T47D (cell line): ENCODE results near the gene SPIRE2.
"Not testable (repeated sequence)": the region's sequence is repeated elsewhere in the genome, so short reads cannot be mapped to it uniquely, and the experiment has no call there.

Experiments used
- DNase-seq, 2 experiments: peaks; one replicate each; pipeline versions ENCODE4 v3.0.0 to v3.0.0-alpha.2; 2011 to 2012; ENCODE audit warnings: low read depth in 1 of 2, low spot score in 1 of 2
- JUND ChIP-seq: IDR thresholded peaks from 2 replicates; pipeline ENCODE4 v1.6.1; 2012; ENCODE audit warnings: low read depth
- in situ Hi-C: cut with HindIII; loops from 2 replicates; pipeline ENCODE4 v1.10.0; 2016; ENCODE audit warnings: low sequenced_read_pairs, low pct_unique_long_range_greater_than_20kb

Gene SPIRE2

DNA sequence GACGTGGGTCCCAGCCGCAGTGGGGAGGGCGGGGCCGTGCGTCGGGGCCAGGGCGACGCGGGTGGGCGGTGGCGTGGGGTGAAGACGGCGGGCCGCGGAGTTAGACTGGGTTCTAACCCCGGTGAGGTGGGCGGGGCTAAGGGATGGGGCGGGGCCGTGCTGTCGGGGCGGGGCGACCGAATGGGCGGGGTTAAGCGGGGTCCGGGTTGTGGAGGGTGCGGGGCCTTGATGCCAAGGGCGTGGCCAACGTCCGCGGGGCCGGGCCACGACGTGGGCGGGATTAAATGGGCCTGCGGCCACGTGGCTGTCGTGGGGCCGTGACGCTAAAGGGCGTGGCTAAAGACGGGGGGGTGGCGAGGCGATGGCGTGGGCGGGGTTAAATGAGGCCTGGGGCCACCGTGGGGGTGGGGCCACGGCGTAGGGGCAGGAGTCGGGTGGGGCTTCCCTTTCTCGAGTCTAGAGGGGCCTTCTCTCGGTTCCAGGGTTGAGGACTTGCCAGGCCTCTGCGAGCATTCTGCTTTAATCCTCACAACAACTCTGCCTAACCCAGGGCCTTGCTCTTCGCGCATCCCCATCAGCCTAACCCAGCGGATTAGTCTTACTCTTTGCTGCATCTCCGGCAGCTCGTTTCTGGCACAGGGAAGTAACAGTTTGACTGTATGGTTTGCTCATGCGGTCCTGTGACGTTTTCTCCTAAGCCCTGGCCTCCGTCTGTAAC lies 45.9 kb downstream of the SPIRE2 start:
- in situ Hi-C loops, result no loop called here
- no peak for TF ChIP-seq JUND
- DNase-seq, result peak; percentile 92 to 98

DNA sequence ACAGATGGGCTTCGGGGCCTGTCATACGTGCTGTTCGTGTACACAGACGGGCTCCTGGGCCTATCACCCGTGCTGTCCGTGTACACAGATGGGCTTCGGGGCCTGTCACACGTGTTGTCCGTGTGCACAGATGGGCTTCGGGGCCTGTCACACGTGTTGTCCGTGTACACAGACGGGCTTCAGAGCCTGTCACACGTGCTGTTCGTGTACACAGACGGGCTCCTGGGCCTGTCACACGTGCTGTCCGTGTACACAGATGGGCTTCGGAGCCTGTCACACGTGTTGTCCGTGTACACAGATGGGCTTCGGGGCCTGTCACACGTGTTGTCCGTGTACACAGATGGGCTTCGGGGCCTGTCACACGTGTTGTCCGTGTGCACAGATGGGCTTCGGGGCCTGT lies 50.8 kb downstream of the SPIRE2 start:
- DNase-seq, in situ Hi-C loops: not testable (repeated sequence)

DNA sequence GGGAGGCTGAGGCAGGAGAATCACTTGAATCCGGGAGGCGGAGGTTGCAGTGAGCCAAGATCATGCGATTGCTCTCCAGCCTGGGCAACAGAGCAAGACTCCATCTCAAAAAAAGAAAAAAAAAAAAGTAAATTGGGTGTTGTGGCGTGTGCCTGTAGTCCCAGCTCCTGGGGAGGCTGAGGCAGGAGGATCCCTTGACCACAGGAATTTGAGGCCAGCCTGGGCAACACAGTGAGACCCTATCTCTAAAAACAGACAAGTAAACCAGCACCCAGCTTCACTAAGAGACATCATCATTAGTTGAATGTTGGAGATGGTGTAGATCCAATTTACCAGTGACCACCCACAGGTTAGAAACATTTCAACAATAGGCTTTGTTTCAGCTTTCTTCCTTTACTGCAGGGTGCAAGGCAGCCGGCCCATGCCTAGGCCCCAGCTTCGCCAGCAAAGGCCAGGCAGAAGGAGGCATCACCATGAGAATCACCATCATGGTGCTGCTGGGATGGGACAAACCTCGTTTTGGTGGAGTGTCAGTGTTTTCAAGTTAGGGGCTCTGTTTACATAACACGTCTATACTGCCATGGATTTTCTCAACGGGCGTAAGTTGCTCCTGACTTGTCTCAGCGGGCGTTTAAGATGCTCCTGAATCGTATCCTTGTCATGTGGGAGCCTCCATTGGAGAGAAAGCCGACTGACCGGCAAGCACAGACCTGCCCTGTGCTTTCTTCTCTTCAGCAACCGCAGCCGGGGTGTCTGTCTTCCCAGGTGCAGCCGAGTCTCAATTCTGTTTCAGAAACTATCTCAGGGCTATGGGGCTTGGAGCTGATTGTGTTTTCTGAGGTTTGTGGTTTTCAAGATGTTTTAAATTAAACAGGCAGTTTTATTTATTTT lies 52.4 kb downstream of the SPIRE2 start:
- in situ Hi-C loops, result no loop called here
- no peak for DNase-seq
- no peak for TF ChIP-seq JUND

DNA sequence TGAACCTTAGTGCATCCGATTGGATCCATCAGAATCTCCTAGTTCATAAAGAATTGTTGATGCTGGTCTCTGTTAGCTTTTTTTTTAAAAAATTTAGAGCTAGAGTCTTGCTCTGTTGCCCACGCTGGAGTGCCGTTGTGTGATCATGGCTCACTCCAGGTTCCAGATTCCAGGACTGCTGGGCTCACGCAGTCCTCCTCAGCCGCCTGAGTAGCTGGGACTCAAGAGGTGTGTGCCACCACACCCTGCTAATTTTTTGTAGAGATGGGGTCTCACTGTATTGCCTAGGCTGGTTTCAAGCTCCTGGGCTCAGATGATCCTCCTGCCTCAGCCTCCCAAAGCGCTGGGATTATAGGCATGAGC lies 53.1 kb downstream of the SPIRE2 start:
- no peak for DNase-seq
- TF ChIP-seq JUND, result no peak
- in situ Hi-C loops, result no loop called here

DNA sequence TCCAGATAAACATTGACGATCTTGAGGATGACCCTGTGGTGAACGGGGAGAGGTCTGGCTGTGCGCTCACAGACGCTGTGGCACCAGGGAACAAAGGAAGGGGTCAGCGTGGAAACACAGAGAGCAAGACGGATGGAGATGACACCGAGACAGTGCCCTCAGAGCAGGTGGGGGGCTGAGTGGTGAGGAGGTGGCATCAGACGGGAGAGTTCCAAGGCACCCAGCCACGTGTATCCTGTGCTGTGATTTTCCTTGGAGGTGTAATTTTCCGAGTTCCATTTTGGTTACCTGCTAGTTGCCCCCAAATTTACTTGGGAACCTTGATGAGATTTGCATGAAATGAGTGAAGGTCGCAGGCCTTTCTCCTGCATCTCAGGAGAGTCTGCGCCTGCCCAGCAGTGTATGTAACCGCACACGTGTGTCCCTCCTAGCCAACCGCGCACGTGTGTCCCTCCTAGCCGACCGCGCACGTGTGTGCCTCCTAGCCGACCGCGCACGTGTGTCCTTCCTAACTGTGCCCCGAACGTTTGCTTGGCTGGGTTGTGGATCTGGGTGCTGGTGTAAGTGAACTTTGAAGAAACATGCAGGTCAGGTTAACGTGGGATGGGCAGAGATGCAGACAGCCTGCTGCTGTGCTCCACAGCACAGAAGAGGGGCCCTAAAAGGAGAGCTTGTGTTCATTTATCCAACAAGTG lies 55.2 kb downstream of the SPIRE2 start:
- DNase-seq, result no peak
- in situ Hi-C loops, result no loop called here
- no peak for TF ChIP-seq JUND

DNA sequence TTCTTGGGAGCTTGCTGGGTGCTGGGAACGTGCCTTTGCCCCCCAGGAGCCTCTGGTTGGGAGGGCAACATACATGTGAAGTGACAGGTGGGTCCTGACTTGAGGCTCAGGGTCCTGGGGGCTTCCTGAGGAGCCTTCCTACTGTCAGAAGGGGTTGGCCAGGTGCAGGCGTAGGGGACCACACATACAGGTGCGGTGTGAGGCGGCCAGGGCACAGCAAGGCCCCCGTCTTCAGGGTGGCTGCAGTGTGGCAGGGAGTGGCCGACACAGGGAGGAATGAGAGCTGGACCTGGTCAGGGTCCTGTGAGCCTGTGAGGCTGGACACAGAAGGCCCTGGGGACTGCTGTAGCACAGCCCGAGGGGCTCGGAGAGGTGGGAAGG lies 55.8 kb downstream of the SPIRE2 start:
- in situ Hi-C loops, result no loop called here
- DNase-seq, result no peak
- TF ChIP-seq JUND, result no peak

DNA sequence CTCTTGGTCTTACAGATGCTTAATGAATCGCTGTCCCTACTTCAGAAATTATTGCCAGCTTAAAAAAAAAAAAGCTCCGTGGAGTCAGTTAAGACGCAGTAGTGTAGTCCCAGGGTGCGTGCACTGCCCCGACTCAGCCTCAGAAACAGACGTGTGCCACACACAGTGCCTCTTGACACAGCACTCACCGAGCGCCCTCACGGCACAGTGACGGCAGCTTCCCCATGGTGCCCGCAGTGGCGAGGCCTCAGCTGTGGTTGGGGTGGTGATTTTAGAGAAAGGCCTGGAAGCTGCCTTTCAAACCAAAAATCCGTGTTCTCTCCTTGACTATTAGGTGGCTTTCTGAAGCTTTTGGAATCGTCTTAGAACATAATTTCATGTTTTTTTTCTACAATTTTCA lies 59.0 kb downstream of the SPIRE2 start:
- no peak for DNase-seq
- no peak for TF ChIP-seq JUND
- in situ Hi-C loops, result no loop called here

DNA sequence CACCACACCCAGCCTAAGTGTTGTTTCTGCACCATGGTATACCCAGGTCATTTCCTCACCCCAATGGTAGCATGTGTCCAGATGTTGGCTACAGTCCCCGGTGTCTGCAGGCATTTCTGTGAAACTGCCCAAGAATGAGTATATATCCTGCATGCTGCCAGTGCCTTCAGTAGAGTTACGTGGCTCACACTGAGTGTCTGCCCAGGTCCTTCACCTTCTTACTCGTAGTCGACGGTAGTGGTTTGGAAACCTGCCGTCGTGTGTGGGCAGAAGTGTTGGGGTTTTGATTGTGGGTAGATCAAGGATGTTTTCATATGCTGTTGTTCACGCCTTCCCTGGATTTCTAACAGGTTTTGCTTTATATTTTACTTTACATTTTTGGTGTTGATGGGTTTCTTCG lies 61.9 kb downstream of the SPIRE2 start:
- no peak for DNase-seq
- TF ChIP-seq JUND, result no peak
- in situ Hi-C loops, result no loop called here

DNA sequence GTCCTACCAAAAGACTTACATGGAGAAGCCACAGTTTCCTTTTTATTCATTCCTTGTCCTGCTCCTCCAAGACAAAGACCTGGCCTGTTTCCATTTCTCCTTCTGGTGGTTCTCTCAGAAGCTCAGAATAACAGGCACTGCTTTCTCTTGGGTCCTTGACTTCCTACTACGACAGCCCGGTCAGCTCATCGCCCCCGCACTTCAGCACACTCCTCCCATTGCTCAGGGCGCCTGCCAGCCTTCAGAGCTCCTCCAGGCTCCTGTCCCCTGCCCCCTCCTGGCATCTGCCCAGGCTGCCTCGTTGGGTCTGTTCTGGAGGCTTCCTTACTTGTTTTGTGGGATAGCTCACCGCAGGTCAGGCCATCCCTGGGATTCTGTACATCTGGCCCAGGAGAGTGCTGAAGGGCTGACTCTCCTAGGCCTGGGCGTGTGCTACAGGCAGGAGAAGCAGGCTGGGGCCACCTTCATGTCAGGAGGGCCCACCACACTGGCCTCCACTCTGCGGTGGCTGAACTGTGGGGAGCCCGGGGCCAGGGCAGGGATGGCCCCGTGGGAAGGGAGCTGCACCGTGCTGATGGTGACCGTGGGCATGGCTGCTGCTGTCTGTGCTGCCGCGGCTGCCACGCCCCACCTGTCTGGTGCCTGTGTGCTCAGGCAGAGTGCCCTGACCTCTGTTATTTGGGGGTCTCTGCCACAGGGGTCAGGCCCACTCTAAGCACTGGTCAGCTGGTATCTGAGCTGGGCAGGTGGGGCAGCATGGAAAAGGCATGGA lies 62.8 kb downstream of the SPIRE2 start:
- no peak for DNase-seq
- in situ Hi-C loops, result no loop called here
- TF ChIP-seq JUND, result no peak

DNA sequence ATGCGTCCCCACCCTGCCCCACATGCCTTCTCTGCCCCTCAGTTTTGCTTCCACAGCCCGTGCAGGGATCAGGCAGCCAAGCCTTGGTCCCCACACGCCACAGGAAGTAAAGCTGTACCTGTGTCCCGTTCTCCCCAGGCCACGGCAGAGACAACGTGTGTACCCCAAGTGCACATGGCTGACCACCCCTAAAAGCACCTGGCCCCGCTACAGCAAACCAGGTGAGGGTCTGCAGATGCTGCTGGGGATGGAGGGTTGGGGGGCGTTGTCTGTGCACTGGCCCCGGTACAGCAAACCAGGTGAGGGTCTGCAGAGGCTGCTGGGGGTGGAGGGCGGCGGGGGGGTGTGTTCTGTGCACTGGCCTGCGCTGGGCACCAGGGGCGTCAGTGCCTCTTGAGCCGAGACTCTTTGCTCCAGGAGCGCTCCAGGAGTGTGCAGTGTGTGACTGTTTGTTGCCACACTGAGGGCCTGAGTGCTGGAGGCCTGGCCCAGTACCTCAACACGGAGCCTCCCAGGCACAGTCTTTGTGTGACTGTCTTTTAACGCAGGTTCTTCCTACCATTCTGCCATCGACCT lies 63.9 kb downstream of the SPIRE2 start:
- DNase-seq, result no peak
- no peak for TF ChIP-seq JUND
- in situ Hi-C loops, result no loop called here

DNA sequence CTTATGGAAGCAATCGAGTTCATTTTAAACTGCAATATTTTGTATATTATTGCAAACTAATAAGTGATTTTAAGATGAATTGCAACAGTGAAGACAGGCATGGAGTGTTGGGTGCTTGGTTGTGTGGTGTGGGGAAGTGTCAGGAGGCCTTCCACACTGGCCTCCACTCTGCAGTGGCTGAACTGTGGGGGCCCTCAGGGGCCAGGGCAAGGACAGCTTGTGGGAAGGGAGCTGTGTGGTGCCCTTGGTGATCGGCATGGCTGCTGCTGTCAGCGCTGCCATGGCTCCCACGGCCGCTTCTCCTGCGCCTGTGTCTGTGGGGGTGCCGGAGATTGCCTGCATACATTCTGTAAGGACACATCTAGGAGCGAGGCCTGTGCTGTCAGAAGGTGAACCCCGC lies 64.4 kb downstream of the SPIRE2 start:
- TF ChIP-seq JUND, result no peak
- in situ Hi-C loops, result no loop called here
- no peak for DNase-seq

DNA sequence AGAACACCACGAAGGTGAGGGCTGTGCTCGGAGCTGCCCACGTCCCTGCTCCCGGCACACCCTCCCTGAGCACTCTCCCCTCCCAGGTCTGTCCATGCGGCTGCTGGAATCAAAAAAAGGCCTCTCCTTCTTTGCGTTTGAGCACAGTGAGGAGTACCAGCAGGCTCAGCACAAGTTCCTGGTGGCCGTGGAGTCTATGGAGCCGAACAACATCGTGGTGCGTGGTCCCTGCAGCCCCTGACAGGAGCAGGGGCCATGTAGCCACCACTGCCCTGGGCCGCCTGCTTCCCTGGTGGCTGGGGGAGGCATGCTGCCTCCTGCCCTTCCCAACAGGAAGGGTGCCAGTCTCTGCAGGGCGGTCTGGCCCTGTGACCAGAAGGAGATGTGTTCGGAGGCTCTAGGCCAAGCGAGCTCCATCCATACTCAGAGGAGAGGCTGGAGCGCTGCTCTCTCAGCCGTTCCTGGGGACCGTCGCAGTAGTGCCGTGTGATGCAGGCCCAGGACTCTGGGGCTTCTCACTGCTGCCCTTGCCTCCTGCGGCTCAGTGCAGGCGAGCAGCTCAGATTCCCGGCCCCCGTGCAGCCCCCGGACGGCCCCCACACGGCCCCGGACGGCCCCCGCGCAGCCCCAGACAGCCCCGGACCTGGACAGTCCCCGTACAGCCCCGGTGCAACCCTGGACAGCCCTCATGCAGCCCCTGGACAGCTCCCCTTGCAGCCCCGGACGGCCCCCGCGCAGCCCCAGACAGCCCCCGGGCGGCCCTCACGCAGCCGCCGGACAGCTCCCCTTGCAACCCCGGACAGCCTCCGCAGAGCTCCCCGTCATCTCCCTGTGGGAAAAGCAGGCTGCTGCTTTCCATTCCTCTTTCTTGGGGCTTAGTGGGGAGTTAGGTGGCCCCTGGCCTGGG lies 65.6 kb downstream of the SPIRE2 start:
- no peak for DNase-seq
- TF ChIP-seq JUND, result no peak
- in situ Hi-C loops, result no loop called here
